Activated gamma-delta T cell (primary cell): Measurements from ENCODE around the gene DYRK1A.
"Not testable (repeated sequence)": the region's sequence is repeated elsewhere in the genome, so short reads cannot be mapped to it uniquely, and the experiment has no call there.

Source experiments
- DNase-seq: peaks from one replicate; lab custom pipeline; 2025; lab: John Stamatoyannopoulos, UW

The DYRK1A gene

DNA sequence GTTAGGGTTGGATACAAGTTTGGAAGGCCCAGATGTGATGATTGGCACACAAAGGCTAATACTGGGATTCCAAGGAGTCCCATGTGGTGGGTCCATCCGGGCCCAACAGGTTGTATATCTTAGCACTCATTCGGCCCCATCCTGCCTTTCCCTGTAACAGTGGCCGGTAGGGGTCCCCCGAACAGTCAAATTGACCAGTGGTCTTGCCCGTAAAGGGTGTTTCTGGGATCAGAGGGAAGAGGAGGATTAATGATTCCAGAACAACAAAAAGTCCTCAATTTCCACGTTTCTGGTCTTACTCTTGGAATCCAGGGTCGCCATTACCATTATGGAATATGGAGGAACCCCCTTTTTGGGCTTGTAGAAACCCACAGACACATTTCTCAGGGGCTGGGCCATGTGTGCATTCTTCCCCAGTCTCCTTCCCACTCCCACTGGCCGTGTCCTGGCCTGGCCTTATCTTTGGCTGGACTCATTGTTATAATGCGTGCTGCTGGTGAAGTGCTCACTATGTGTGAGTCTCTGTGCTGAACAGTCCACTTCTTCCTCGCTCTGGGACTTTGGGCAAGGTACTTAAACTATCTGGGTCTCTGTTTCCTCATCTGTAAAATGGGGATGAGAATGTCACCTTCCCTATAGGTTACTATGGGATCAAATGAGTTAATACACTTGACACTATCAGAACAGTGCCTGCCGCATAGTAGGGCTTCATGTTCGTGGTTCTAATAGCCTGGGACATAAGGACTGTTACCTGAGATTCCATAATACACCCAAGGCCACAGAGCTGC is 161.8 kb downstream of the DYRK1A start:
- DNase-seq = no peak

GRCh38 chr21:37529649-37530048 is 163.1 kb downstream of the DYRK1A start:
- no peak for DNase-seq

DNA sequence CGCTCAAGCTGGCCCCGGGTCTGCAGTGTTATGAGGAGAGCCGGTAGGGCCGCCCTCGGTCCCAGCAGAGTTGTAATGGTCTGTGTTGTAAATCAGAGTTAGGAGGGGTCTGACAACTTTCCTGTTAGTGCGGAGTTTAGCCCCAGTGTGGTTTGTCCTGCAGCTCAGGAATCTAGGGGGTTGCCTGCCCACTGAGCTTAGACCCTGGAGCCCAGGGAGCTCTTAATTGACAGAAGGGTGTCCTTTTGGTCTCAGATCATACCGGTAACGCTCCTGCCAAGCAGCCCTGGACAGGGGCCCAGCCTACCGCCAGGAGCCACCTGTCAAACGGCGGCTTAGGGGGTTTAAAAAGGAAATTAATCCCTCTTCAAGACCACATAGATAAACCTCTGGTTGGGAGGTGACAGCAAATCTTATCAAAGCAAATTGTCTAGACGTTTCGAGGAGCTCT is 164.4 kb downstream of the DYRK1A start:
- DNase-seq = no peak

GRCh38 chr21:37531431-37531932 is 164.9 kb downstream of the DYRK1A start:
- DNase-seq = no peak

- DNase-seq = no peak
Measured at GRCh38 chr21:37532868-37533780, 166.6 kb downstream of the DYRK1A start.

DNA sequence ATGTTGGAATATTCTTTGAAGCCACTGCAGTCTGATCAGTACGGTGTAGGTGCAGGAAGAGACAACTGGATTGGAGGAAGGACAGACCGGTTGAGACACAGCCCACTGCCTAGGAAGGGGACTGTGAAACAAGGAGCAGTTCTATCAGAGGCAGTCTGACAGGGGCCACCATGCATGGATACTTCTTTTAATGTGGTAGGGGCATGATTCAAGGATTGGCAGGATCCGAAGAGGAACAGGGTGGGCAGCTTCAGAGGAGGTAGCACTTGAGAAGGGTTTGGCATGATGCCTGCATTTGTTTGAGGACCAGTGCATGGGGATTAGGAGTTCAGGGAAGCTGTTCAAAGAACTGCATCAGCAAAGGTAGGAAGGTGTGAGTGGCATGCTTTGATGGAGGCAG is 167.9 kb downstream of the DYRK1A start:
- no peak for DNase-seq

GRCh38 chr21:37535130-37535529 is 168.6 kb downstream of the DYRK1A start:
- DNase-seq = no peak

DNA sequence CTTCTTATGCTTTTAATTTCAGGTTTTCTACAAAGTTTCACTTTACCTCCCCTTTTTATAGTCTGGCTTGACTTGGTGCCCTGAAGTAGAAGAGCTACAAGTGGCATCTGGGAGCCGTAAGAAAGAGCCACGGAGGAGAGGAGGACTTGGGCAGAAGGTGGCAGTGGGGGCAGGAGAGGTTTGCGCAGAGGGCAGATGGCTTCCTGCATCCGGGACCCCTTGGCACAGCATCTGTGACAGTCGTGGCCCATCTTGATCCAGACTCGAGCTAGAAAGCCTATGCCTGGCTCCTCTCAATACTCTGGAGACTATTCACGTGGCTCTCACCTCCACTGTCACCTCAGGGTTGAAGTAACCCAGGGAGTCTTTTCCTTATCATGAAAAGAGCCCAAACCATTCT is 169.1 kb downstream of the DYRK1A start:
- DNase-seq = no peak

DNA sequence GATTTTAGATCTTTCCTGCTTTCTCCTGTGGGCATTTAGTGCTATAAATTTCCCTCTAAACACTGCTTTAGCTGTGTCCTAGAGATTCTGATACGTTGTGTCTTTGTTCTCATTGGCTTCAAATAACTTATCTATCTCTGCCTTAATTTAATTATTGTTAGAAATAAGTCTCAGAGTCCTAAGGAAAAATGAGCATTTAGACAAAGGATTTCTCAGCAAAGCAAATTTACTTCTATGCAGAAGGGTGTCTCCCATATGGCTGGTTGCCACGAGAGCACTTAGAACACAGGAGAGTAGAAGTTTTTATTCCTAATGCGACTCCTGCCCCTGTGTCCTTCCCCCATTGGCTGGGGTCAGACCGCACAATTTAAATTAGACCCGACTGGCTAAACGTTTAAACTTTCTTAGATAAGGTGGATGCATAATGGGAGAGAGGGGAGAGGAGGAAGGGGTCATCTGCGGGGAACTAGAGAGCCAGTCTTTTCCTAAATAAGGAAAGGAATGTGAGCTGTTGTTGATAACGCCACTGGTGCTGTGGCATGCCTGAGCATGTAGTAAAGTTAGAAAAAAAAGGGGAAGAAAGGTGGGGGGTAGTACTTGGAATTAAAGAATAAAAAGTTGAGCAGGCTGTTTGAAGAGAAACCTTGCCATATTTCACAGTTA is 170.2 kb downstream of the DYRK1A start:
- DNase-seq = no peak

GRCh38 chr21:37537391-37537996 is 170.9 kb downstream of the DYRK1A start:
- no peak for DNase-seq

GRCh38 chr21:37538971-37539590 is 172.5 kb downstream of the DYRK1A start:
- DNase-seq = no peak

DNA sequence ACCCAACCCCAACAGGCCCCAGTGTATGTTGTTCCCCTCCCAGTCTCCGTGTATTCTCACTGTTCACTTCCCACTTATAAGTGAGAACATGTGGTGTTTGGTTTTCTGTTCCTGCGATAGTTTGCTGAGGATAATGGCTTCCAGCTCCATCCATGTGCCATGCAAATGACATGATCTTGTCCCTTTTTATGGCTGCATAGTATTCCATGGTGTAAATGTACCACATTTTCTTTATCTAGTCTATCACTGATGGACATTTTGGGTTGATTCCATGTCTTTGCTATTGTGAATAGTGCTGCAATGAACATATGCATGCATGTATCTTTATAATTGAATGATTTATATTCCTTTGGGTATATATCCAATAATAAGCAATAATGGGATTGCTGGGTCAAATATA is 174.6 kb downstream of the DYRK1A start:
- not testable (repeated sequence) for DNase-seq

DNA sequence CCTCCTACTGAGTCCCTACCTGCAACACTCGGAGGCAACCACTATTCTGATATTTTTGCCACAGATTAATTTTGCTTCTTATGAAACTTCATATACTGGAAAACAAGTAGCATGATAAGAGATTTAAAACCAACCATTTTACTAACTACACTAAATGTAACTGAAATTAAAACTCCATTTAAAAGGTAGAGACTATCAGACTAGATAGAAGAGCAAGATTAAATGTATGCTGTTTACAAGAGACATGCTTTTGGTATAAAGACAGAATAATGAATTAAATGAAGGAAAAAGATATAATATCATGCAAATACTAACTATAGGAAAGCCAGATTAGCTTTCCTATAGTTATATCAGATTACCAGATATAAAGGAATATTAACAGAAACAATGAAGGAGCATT is 175.9 kb downstream of the DYRK1A start:
- DNase-seq = no peak

DNA sequence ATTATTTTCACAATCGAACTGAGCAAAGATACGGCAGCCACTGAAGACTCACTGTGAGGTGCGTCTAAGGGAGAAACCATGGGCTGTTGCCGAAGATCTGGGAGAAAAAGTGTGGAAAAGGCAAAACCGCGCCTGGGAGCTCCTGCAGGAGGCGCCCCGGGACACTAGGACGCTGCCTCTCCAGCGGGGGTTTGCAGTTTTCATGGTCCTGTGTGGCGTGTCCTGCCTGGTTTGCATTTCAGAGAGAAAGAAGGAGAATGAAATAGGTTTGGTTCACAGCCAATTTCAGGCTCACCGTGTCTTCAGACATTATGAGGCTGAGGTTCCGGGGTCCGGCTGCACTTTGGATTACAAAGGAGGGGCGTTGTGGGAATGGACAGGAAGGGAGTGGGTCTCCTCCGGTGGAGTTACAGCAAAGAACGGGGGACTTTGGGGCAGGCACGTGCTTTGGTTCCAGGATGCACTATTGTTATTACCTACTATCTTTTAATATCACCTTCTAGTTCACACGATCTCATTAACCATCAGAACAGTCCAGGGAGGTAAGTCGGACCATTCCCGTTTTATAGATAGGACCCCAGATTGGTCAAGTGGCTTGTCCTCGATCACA is 179.8 kb downstream of the DYRK1A start:
- DNase-seq = no peak

GRCh38 chr21:37546949-37547614 is 180.5 kb downstream of the DYRK1A start:
- no peak for DNase-seq

DNA sequence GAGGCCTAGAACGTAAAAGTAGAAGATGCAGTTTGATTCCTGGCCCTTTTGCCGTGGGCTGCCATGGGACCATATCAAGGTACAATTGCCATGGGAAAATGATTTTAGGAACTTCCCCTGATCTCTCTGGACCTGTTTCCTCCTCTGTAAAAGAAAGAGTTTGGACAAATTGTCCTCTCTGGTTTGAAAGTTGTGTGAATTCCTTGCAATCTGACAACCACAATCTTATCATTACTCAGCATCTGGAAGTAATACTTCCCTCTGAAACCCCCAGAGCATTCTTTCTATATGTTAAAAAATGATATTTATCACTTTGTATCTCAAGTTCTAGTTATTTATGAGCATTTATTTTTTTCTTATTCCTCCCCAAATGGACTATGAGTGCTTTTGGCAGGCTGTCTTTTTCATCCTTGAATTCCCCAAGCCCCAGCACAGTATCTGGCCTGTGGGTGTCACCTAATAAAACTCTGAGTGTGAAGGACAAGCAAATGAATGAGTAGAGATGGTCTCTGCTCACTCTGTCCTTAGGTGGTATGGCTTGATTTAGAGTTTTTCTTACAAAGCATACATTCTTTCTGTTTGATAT is 181.1 kb downstream of the DYRK1A start:
- DNase-seq = no peak

- DNase-seq = no peak
Measured at GRCh38 chr21:37548521-37548981, 182.0 kb downstream of the DYRK1A start.

- not testable (repeated sequence) for DNase-seq
Measured at GRCh38 chr21:37549730-37550129, 183.2 kb downstream of the DYRK1A start.

DNA sequence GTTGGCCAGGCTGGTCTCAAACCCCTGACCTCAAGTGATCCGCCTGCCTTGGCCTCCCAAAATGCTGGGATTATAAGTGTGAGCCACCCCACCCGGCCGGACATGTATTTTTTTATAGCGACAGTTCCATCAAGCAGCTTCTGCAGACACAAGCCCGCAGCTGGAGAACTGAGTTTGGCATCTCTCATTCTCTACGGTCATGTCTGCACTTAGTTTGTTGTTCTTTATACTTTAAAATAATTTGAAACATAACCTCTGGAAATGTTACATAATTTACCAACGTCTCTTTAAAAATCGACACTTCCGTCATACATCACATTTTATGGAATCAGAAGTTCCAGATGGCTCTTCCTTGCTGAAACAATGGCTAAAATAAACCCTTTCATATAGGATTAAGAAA is 183.6 kb downstream of the DYRK1A start:
- DNase-seq = no peak
